WTC11 (cell line): ENCODE measurements around the gene ETFB. TPM values are rescaled to one million over a fixed set of nuclear protein-coding genes. Genes with fewer than 3 reads are reported as not detected.

Experiments
- ATAC-seq: fragments of 200-7000 bp; cut with Tn5 transposase; 2 replicates; pipeline ENCODE4 v1.10.0; 2021; ENCODE audit warnings: mild to moderate bottlenecking, moderate library complexity
- CTCF ChIA-PET: fragments of 300-600 bp; sonication (Branson Sonifier 250); formaldehyde crosslinking; loops from one replicate; lab custom pipeline; 2021; ENCODE audit warnings: antibody characterized with exemption; lab: Charles Lee
- POLR2A ChIA-PET: fragments of 350-600 bp; sonication (Branson Sonifier 250); formaldehyde crosslinking; loops from one replicate; lab custom pipeline; 2021; ENCODE audit warnings: antibody characterized with exemption; lab: Charles Lee
- DNase-seq: peaks from one replicate; pipeline ENCODE4 v3.0.0; 2021; ENCODE audit warnings: low spot score
- H3K27ac Mint-ChIP-seq: 2 replicates; pipeline ENCODE4 v1.8.0; 2021; ENCODE audit warnings: mixed read lengths
- H3K27me3 Mint-ChIP-seq: 2 replicates; pipeline ENCODE4 v1.8.0; 2021; ENCODE audit warnings: low read depth, mild to moderate bottlenecking, moderate library complexity, mixed read lengths
- H3K36me3 Mint-ChIP-seq: 2 replicates; pipeline ENCODE4 v1.8.0; 2021; ENCODE audit warnings: mixed read lengths
- H3K4me1 Mint-ChIP-seq: 2 replicates; pipeline ENCODE4 v1.8.0; 2022; ENCODE audit warnings: mixed read lengths
- H3K4me3 Mint-ChIP-seq: 2 replicates; pipeline ENCODE4 v1.8.0; 2021; ENCODE audit warnings: mild to moderate bottlenecking, moderate library complexity, mixed read lengths
- H3K9me3 Mint-ChIP-seq: 2 replicates; pipeline ENCODE4 v1.8.0; 2021; ENCODE audit warnings: mixed read lengths
- ATF1 ChIP-seq: sonication (generic); formaldehyde crosslinking; IDR thresholded peaks from 2 replicates; pipeline ENCODE4 v1.8.1; 2023; ENCODE audit warnings: mild to moderate bottlenecking, moderate library complexity, missing genetic modification reagents
- CREM ChIP-seq: sonication (generic); formaldehyde crosslinking; IDR thresholded peaks from 2 replicates; pipeline ENCODE4 v1.8.1; 2022; ENCODE audit warnings: mild to moderate bottlenecking, missing genetic modification reagents, moderate library complexity
- FOXK1 ChIP-seq: sonication (generic); formaldehyde crosslinking; IDR thresholded peaks from 2 replicates; pipeline ENCODE4 v1.8.0; 2022; ENCODE audit warnings: mild to moderate bottlenecking, moderate library complexity, missing genetic modification reagents
- KAT7 ChIP-seq: sonication (generic); formaldehyde crosslinking; IDR thresholded peaks from 2 replicates; pipeline ENCODE4 v1.8.1; 2023; ENCODE audit warnings: missing genetic modification reagents, mild to moderate bottlenecking, borderline replicate concordance
- NFE2L1 ChIP-seq: sonication (generic); formaldehyde crosslinking; IDR thresholded peaks from 2 replicates; pipeline ENCODE4 v1.8.1; 2023; ENCODE audit warnings: missing genetic modification reagents
- NR1H2 ChIP-seq: sonication (generic); formaldehyde crosslinking; IDR thresholded peaks from 2 replicates; pipeline ENCODE4 v1.9.0; 2021; ENCODE audit warnings: mild to moderate bottlenecking, moderate library complexity, missing genetic modification reagents
- NR2C2 ChIP-seq: sonication (generic); formaldehyde crosslinking; IDR thresholded peaks from 2 replicates; pipeline ENCODE4 v1.8.0; 2022; ENCODE audit warnings: mild to moderate bottlenecking, missing genetic modification reagents
- NR3C1 ChIP-seq: sonication (generic); formaldehyde crosslinking; conservative IDR thresholded peaks from 2 replicates; pipeline ENCODE4 v1.8.1; 2023; ENCODE audit warnings: low read depth, mild to moderate bottlenecking, missing genetic modification reagents
- SMAD3 ChIP-seq: sonication (generic); formaldehyde crosslinking; IDR thresholded peaks from 2 replicates; pipeline ENCODE4 v1.8.0; 2022; ENCODE audit warnings: missing genetic modification reagents, mild to moderate bottlenecking, borderline replicate concordance
- SP1 ChIP-seq: sonication (generic); formaldehyde crosslinking; conservative IDR thresholded peaks from 2 replicates; pipeline ENCODE4 v1.8.1; 2022; ENCODE audit warnings: missing genetic modification reagents
- TP53 ChIP-seq: sonication (generic); formaldehyde crosslinking; IDR thresholded peaks from 2 replicates; pipeline ENCODE4 v1.8.1; 2023; ENCODE audit warnings: mild to moderate bottlenecking, missing genetic modification reagents
- ZNF263 ChIP-seq: sonication (generic); formaldehyde crosslinking; IDR thresholded peaks from 2 replicates; pipeline ENCODE4 v1.8.1; 2022; ENCODE audit warnings: low read depth, mild to moderate bottlenecking, moderate library complexity, missing genetic modification reagents
- ZNF396 ChIP-seq: fragments of 250-450 bp; sonication (Bioruptor Pico); IDR thresholded peaks from 2 replicates; pipeline ENCODE4 v1.8.0; 2021; ENCODE audit warnings: mild to moderate bottlenecking, moderate library complexity, borderline replicate concordance
- ZNF423 ChIP-seq: fragments of 250-450 bp; sonication (Bioruptor Pico); IDR thresholded peaks from 2 replicates; pipeline ENCODE4 v2.1.2; 2022; ENCODE audit warnings: mild to moderate bottlenecking, moderate library complexity
- total RNA-seq: library from RNA; stranded (reverse); gene quantifications from 3 replicates; pipeline ENCODE4 v1.2.3, GENCODE V29; 2021
- TF ChIP-seq, protein P1 (sequence below): fragments of 250-450 bp; sonication (Bioruptor Pico); IDR thresholded peaks from 2 replicates; pipeline ENCODE4 v2.1.2; 2022; ENCODE audit warnings: mild to moderate bottlenecking, moderate library complexity
- TF ChIP-seq, protein P2 (sequence below): sonication (generic); formaldehyde crosslinking; IDR thresholded peaks from 2 replicates; pipeline ENCODE4 v1.8.1; 2022; ENCODE audit warnings: low read depth, missing genetic modification reagents, borderline replicate concordance
- TF ChIP-seq, protein P3 (sequence below): sonication (generic); formaldehyde crosslinking; IDR thresholded peaks from 2 replicates; pipeline ENCODE4 v1.8.1; 2023; ENCODE audit warnings: mild to moderate bottlenecking, missing genetic modification reagents
- TF ChIP-seq, protein P4 (sequence below): sonication (generic); formaldehyde crosslinking; IDR thresholded peaks from 2 replicates; pipeline ENCODE4 v1.8.1; 2023; ENCODE audit warnings: mild to moderate bottlenecking, missing genetic modification reagents, moderate library complexity
- TF ChIP-seq, protein P5 (sequence below): sonication (generic); formaldehyde crosslinking; IDR thresholded peaks from 2 replicates; pipeline ENCODE4 v1.8.1; 2022; ENCODE audit warnings: mild to moderate bottlenecking, missing genetic modification reagents, moderate library complexity, borderline replicate concordance
- TF ChIP-seq, protein P6 (sequence below): sonication (generic); formaldehyde crosslinking; IDR thresholded peaks from 2 replicates; pipeline ENCODE4 v1.8.0; 2022; ENCODE audit warnings: mild to moderate bottlenecking, missing genetic modification reagents
- TF ChIP-seq, protein P7 (sequence below): sonication (generic); formaldehyde crosslinking; IDR thresholded peaks from 2 replicates; pipeline ENCODE4 v1.8.0; 2023; ENCODE audit warnings: mild to moderate bottlenecking, missing genetic modification reagents
- TF ChIP-seq, protein P8 (sequence below): sonication (generic); formaldehyde crosslinking; IDR thresholded peaks from 2 replicates; pipeline ENCODE4 v1.8.0; 2023; ENCODE audit warnings: missing genetic modification reagents

Gene ETFB
- total RNA-seq, 1 experiment from 2014 or later = 60.6 TPM

DNA sequence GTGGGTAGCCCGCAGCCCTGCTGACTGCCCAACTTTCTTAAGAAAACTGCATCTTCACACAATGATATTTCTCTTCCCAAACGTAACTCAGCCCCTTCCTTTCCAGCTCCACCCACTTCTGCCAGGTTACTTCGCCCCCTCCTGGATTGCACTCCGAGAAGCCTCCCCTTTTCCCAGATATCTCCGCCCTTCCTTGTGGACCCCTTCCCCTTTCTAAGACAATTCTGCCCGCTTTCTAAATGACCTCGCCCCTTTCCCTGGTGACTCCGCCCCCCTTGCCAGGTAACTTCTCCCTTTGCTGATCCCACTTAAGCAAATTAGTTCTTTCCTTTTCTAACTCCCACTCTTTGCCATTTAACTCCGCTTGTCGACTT is 26.9 kb downstream of the ETFB start:
- H3K27ac Mint-ChIP-seq = peak overlapping the region; percentile 98
- DNase-seq = no peak
- ChIA-PET POLR2A (interaction anchor here (0.6 to 1.4 kb wide), 6 partner anchors 26 to 541 kb away, joined by 3 to 6 read pairs (median 4); partner anchors contain the start of genes C19orf84 and ETFB), CTCF (interaction anchor here (0.6 to 4.6 kb wide), 35 partner anchors 9 to 790 kb away, joined by 3 to 37 read pairs (median 6); partner anchors contain the start of genes C19orf84, ETFB, LIM2 and SIGLEC10)
- ATAC-seq = peak; percentile 65
- H3K9me3 Mint-ChIP-seq = peaks cover 4% of the 10 kb centered on the region
- peaks cover 32% of the 10 kb centered on the region for H3K4me1 Mint-ChIP-seq
- no peak for TF ChIP-seq KAT7 (CRISPR knock-in tag)
- 0 out of 2 replicates have a peak, but pooled peaks have one; percentile 22 for TF ChIP-seq NFE2L1 (CRISPR knock-in tag)
- H3K36me3 Mint-ChIP-seq = peaks cover 16% of the 10 kb centered on the region
- H3K4me3 Mint-ChIP-seq = peak overlapping the region; percentile 89
- H3K27me3 Mint-ChIP-seq = peaks cover 26% of the 10 kb centered on the region

DNA sequence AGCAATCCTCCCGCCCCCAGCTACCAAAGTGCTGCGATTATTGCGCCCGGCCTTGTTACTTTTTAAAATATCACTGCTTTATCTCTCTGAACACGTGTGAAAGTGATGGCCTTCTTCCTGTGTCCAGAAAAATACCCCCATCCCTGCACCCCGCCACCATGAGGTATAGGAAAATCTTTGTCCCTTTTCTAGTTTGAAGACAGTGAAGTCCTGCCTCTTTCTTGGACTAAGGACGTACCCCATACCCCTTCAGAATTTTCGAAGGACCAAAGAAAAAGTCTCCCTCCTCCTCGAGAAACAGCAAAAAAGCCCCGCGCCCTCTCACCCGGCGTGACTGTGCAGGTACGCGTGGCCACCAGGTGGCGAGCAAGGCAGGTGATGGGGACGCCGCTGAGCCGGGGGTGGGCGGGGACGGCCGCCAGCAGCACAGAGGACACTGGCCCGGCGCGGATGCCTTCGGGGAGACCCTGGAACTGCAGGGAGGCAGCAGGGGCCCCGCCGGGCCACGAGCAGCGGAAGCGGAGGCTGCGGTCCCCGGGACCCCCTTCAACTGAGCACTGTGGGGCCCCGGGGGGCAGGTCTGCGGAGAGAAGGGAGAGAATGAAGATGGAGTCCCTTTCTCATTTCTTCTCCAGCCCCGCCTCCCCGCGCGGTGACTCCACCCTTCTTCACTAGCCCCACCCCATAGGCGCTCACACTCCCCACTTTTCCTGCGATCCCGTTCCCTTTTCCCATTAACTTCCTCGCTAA is 27.4 kb downstream of the ETFB start:
- peak overlapping the region; percentile 89 for H3K4me3 Mint-ChIP-seq
- POLR2A ChIA-PET = interaction anchor here (1.4 kb wide), 1 partner anchor 29 kb away, joined by 4 read pairs; no protein-coding TSS in a partner anchor
- TF ChIP-seq CREM (CRISPR knock-in tag) = no peak
- TF ChIP-seq, protein P1, sequence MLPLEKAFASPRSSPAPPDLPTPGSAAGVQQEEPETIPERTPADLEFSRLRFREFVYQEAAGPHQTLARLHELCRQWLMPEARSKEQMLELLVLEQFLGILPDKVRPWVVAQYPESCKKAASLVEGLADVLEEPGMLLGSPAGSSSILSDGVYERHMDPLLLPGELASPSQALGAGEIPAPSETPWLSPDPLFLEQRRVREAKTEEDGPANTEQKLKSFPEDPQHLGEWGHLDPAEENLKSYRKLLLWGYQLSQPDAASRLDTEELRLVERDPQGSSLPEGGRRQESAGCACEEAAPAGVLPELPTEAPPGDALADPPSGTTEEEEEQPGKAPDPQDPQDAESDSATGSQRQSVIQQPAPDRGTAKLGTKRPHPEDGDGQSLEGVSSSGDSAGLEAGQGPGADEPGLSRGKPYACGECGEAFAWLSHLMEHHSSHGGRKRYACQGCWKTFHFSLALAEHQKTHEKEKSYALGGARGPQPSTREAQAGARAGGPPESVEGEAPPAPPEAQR (CRISPR knock-in tag) = no peak
- TF ChIP-seq NR1H2 (CRISPR knock-in tag) = no peak
- TF ChIP-seq, protein P2, sequence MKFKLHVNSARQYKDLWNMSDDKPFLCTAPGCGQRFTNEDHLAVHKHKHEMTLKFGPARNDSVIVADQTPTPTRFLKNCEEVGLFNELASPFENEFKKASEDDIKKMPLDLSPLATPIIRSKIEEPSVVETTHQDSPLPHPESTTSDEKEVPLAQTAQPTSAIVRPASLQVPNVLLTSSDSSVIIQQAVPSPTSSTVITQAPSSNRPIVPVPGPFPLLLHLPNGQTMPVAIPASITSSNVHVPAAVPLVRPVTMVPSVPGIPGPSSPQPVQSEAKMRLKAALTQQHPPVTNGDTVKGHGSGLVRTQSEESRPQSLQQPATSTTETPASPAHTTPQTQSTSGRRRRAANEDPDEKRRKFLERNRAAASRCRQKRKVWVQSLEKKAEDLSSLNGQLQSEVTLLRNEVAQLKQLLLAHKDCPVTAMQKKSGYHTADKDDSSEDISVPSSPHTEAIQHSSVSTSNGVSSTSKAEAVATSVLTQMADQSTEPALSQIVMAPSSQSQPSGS (CRISPR knock-in tag) = no peak
- TF ChIP-seq, protein P3, sequence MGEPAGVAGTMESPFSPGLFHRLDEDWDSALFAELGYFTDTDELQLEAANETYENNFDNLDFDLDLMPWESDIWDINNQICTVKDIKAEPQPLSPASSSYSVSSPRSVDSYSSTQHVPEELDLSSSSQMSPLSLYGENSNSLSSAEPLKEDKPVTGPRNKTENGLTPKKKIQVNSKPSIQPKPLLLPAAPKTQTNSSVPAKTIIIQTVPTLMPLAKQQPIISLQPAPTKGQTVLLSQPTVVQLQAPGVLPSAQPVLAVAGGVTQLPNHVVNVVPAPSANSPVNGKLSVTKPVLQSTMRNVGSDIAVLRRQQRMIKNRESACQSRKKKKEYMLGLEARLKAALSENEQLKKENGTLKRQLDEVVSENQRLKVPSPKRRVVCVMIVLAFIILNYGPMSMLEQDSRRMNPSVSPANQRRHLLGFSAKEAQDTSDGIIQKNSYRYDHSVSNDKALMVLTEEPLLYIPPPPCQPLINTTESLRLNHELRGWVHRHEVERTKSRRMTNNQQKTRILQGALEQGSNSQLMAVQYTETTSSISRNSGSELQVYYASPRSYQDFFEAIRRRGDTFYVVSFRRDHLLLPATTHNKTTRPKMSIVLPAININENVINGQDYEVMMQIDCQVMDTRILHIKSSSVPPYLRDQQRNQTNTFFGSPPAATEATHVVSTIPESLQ (CRISPR knock-in tag) = no peak
- TF ChIP-seq, protein P4, sequence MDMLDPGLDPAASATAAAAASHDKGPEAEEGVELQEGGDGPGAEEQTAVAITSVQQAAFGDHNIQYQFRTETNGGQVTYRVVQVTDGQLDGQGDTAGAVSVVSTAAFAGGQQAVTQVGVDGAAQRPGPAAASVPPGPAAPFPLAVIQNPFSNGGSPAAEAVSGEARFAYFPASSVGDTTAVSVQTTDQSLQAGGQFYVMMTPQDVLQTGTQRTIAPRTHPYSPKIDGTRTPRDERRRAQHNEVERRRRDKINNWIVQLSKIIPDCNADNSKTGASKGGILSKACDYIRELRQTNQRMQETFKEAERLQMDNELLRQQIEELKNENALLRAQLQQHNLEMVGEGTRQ (CRISPR knock-in tag) = no peak
- no peak for TF ChIP-seq ZNF423
- TF ChIP-seq NR3C1 = no peak
- no peak for TF ChIP-seq SMAD3 (CRISPR knock-in tag)
- TF ChIP-seq ZNF263 (CRISPR knock-in tag) = no peak
- TF ChIP-seq, protein P5, sequence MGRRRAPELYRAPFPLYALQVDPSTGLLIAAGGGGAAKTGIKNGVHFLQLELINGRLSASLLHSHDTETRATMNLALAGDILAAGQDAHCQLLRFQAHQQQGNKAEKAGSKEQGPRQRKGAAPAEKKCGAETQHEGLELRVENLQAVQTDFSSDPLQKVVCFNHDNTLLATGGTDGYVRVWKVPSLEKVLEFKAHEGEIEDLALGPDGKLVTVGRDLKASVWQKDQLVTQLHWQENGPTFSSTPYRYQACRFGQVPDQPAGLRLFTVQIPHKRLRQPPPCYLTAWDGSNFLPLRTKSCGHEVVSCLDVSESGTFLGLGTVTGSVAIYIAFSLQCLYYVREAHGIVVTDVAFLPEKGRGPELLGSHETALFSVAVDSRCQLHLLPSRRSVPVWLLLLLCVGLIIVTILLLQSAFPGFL (CRISPR knock-in tag) = no peak
- TF ChIP-seq, protein P6, sequence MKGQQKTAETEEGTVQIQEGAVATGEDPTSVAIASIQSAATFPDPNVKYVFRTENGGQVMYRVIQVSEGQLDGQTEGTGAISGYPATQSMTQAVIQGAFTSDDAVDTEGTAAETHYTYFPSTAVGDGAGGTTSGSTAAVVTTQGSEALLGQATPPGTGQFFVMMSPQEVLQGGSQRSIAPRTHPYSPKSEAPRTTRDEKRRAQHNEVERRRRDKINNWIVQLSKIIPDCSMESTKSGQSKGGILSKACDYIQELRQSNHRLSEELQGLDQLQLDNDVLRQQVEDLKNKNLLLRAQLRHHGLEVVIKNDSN = peak; percentile 26; the same call in 1 of the 2 replicates
- no peak for TF ChIP-seq ZNF396 (CRISPR knock-in tag)
- TF ChIP-seq, protein P7, sequence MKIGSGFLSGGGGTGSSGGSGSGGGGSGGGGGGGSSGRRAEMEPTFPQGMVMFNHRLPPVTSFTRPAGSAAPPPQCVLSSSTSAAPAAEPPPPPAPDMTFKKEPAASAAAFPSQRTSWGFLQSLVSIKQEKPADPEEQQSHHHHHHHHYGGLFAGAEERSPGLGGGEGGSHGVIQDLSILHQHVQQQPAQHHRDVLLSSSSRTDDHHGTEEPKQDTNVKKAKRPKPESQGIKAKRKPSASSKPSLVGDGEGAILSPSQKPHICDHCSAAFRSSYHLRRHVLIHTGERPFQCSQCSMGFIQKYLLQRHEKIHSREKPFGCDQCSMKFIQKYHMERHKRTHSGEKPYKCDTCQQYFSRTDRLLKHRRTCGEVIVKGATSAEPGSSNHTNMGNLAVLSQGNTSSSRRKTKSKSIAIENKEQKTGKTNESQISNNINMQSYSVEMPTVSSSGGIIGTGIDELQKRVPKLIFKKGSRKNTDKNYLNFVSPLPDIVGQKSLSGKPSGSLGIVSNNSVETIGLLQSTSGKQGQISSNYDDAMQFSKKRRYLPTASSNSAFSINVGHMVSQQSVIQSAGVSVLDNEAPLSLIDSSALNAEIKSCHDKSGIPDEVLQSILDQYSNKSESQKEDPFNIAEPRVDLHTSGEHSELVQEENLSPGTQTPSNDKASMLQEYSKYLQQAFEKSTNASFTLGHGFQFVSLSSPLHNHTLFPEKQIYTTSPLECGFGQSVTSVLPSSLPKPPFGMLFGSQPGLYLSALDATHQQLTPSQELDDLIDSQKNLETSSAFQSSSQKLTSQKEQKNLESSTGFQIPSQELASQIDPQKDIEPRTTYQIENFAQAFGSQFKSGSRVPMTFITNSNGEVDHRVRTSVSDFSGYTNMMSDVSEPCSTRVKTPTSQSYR = no peak
- no peak for TF ChIP-seq ATF1 (CRISPR knock-in tag)
- TF ChIP-seq FOXK1 (CRISPR knock-in tag) = no peak
- TF ChIP-seq NR2C2 = no peak
- peak; percentile 59; the same call in 1 of the 2 replicates for TF ChIP-seq SP1 (CRISPR knock-in tag)
- TF ChIP-seq, protein P8, sequence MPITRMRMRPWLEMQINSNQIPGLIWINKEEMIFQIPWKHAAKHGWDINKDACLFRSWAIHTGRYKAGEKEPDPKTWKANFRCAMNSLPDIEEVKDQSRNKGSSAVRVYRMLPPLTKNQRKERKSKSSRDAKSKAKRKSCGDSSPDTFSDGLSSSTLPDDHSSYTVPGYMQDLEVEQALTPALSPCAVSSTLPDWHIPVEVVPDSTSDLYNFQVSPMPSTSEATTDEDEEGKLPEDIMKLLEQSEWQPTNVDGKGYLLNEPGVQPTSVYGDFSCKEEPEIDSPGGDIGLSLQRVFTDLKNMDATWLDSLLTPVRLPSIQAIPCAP (CRISPR knock-in tag) = no peak
- TF ChIP-seq TP53 (CRISPR knock-in tag) = no peak

More for the DNA sequence above, 27.4 kb downstream of the ETFB start:
- Mint-ChIP-seq H3K27me3 (peaks cover 26% of the 10 kb centered on the region), H3K27ac (peak overlapping the region; percentile 98), H3K36me3 (peaks cover 21% of the 10 kb centered on the region), H3K9me3 (peaks cover 9% of the 10 kb centered on the region), H3K4me1 (peaks cover 32% of the 10 kb centered on the region)
- CTCF ChIA-PET = interaction anchor here (0.7 to 4.6 kb wide), 26 partner anchors 10 to 323 kb away, joined by 3 to 37 read pairs (median 6); partner anchors contain the start of genes C19orf84, ETFB and LIM2
- peak; percentile 50 for ATAC-seq
- peak; percentile 91 for DNase-seq
